Measurements from ENCODE around the gene YTHDC2.

YTHDC2 gene

GRCh38 chr5:113513384-113514288 lies at the start of gene YTHDC2:
Gene YTHDC2, plus strand, starts transcription at chr5:113513694. Its CDS starts 202 bp downstream, at chr5:113513896.
- peak; percentile 98 for ATAC-seq
- peak; percentile 90 for DNase-seq

GRCh38 chr5:113474100-113474728 lies 39.3 kb upstream of the YTHDC2 start:
- DNase-seq (no peak), ATAC-seq (no peak)

- DNase-seq (no peak), ATAC-seq (no peak)
Measured at GRCh38 chr5:113478691-113479090, 34.8 kb upstream of the YTHDC2 start.

GRCh38 chr5:113480243-113480642 lies 33.3 kb upstream of the YTHDC2 start:
- ATAC-seq: no peak
- no peak for DNase-seq

- DNase-seq (peak; percentile 6), ATAC-seq (no peak)
Measured at GRCh38 chr5:113487416-113487780, 26.1 kb upstream of the YTHDC2 start.

- peak; percentile 36 for ATAC-seq
- peak; percentile 40 for DNase-seq
Measured at GRCh38 chr5:113487781-113488644, 25.5 kb upstream of the YTHDC2 start, which contains the start of gene MCC. Gene MCC, minus strand, starts transcription at chr5:113488453.

GRCh38 chr5:113488645-113489184 lies 24.8 kb upstream of the YTHDC2 start:
- DNase-seq (no peak), ATAC-seq (no peak)

- DNase-seq: peak; percentile 9
- peak; percentile 73 for ATAC-seq
Measured at GRCh38 chr5:113489299-113489698, 24.2 kb upstream of the YTHDC2 start.

GRCh38 chr5:113490317-113490716 lies 23.2 kb upstream of the YTHDC2 start:
- DNase-seq (no peak), ATAC-seq (no peak)

- ATAC-seq (no peak), DNase-seq (no peak)
Measured at GRCh38 chr5:113491022-113491421, 22.5 kb upstream of the YTHDC2 start.

GRCh38 chr5:113493446-113493845 lies 20.0 kb upstream of the YTHDC2 start:
- no peak for DNase-seq
- ATAC-seq: no peak

- DNase-seq: no peak
- ATAC-seq: no peak
Measured at GRCh38 chr5:113495422-113495841, 18.1 kb upstream of the YTHDC2 start.

GRCh38 chr5:113502073-113502472 lies 11.4 kb upstream of the YTHDC2 start:
- DNase-seq (no peak), ATAC-seq (no peak)

- no peak for ATAC-seq
- no peak for DNase-seq
Measured at GRCh38 chr5:113503146-113503545, 10.3 kb upstream of the YTHDC2 start.

GRCh38 chr5:113505181-113505580 lies 8.3 kb upstream of the YTHDC2 start:
- ATAC-seq (no peak), DNase-seq (no peak)

GRCh38 chr5:113507601-113508000 lies 5.9 kb upstream of the YTHDC2 start:
- ATAC-seq: no peak
- no peak for DNase-seq

- DNase-seq: no peak
- ATAC-seq: no peak
Measured at GRCh38 chr5:113508756-113509155, 4.7 kb upstream of the YTHDC2 start.

- DNase-seq (no peak), ATAC-seq (no peak)
Measured at GRCh38 chr5:113510836-113511451, 2.5 kb upstream of the YTHDC2 start.

GRCh38 chr5:113512341-113512740 lies 1.2 kb upstream of the YTHDC2 start:
- ATAC-seq: no peak

GRCh38 chr5:113514289-113514635 lies 768 bp downstream of the YTHDC2 start:
- DNase-seq (no peak), ATAC-seq (no peak)

More at GRCh38 chr5:113512341-113512740, 1.2 kb upstream of the YTHDC2 start:
- DNase-seq: no peak

- no peak for DNase-seq
- ATAC-seq: no peak
Measured at GRCh38 chr5:113518884-113519283, 5.4 kb downstream of the YTHDC2 start.

GRCh38 chr5:113519412-113519811 lies 5.9 kb downstream of the YTHDC2 start:
- DNase-seq (no peak), ATAC-seq (no peak)

All from stimulated activated naive CD8-positive, alpha-beta T cell treated with anti-CD3 and anti-CD28 coated beads, Interleukin-15, Interleukin-2, amounts not matched to agents 100 U/mL and 50 U/mL, for 24 hours (primary cell).